Epithelial cell of proximal tubule (primary cell): Measurements from ENCODE around the gene THRB. TPM values are rescaled to one million over a fixed set of nuclear protein-coding genes. Genes with fewer than 3 reads are reported as not detected.

ENCODE experiments used
- DNase-seq: peaks from one replicate; pipeline ENCODE4 v3.0.0-alpha.2; 2011; ENCODE audit warnings: low read depth
- H3K4me3 ChIP-seq: 2 replicates; pipeline ENCODE4 v1.5.1; 2011; ENCODE audit warnings: low read depth, mild to moderate bottlenecking, low read length
- CTCF ChIP-seq: conservative IDR thresholded peaks from 2 replicates; pipeline ENCODE4 v1.5.1; 2012; ENCODE audit warnings: low read depth, mild to moderate bottlenecking, low read length
- total RNA-seq: library from RNA; depleted of rRNA; stranded (reverse); fragments of >200 nt; gene quantifications from 2 replicates; pipeline ENCODE4 v1.2.3, GENCODE V29; 2015

The THRB gene
- total RNA-seq, 1 donor from 2014 or later, result 2.1 TPM

- TF ChIP-seq CTCF, result no peak
- no peak for DNase-seq
Measured at GRCh38 chr3:24522146-24522579, 27.5 kb upstream of the THRB start.

GRCh38 chr3:24521420-24522145 lies 26.9 kb upstream of the THRB start:
- DNase-seq, result no peak
- H3K4me3 ChIP-seq, result peak overlapping the region; percentile 73
- TF ChIP-seq CTCF, result peak; percentile 2

More at GRCh38 chr3:24522146-24522579, 27.5 kb upstream of the THRB start:
- peak overlapping the region; percentile 73 for H3K4me3 ChIP-seq

GRCh38 chr3:24520976-24521419 lies 26.3 kb upstream of the THRB start:
- no peak for DNase-seq
- peak; percentile 2 for TF ChIP-seq CTCF
- peak overlapping the region; percentile 73 for H3K4me3 ChIP-seq

GRCh38 chr3:24520101-24520495 lies 25.4 kb upstream of the THRB start:
- DNase-seq, result no peak

GRCh38 chr3:24519368-24520100 lies 24.9 kb upstream of the THRB start:
- no peak for DNase-seq
- H3K4me3 ChIP-seq, result no peak overlapping the region
- no peak for TF ChIP-seq CTCF

More at GRCh38 chr3:24520101-24520495, 25.4 kb upstream of the THRB start:
- no peak overlapping the region for H3K4me3 ChIP-seq
- TF ChIP-seq CTCF, result no peak

- H3K4me3 ChIP-seq, result no peak overlapping the region
- no peak for DNase-seq
- no peak for TF ChIP-seq CTCF
Measured at GRCh38 chr3:24518990-24519367, 24.3 kb upstream of the THRB start.
